HG03520 (cell line): ENCODE measurements around the gene TMCC1.
"Not testable (repeated sequence)": the region's sequence is repeated elsewhere in the genome, so short reads cannot be mapped to it uniquely, and the experiment has no call there.

ENCODE experiments used
- ATAC-seq: cut with Tn5 transposase; IDR thresholded peaks from one replicate; pipeline ENCODE4 v1.9.1; 2021; ENCODE audit warnings: mild to moderate bottlenecking, moderate library complexity; ENCODE audit not compliant: unreplicated experiment

The TMCC1 gene

DNA sequence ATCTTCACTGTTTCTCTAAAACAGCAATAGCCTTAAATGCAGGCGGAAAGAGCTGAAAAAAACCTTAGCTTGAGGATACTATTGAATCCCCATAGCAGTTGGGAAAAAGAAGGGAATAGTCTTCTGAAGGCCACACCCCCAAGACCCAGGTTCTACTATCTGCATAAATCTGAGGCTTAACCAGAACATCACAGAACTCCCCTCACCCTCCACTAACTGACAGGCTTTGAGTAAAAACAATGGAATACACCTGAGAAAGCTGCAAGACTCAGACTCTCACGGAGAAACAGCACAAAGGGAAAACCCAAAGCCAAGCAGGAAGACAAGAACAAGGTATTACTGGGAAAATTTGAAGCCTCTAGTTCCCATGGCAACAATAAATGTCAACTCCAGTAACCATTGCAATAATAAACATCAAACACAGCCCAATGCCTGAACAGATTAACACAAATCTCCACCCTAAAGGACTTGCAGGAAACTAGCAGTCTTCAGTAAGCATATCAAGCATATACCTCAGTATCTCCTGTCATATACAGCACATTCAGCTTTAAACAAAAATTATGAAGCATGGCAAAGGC, 56.4 kb downstream of the TMCC1 start:
- ATAC-seq, result no peak

DNA sequence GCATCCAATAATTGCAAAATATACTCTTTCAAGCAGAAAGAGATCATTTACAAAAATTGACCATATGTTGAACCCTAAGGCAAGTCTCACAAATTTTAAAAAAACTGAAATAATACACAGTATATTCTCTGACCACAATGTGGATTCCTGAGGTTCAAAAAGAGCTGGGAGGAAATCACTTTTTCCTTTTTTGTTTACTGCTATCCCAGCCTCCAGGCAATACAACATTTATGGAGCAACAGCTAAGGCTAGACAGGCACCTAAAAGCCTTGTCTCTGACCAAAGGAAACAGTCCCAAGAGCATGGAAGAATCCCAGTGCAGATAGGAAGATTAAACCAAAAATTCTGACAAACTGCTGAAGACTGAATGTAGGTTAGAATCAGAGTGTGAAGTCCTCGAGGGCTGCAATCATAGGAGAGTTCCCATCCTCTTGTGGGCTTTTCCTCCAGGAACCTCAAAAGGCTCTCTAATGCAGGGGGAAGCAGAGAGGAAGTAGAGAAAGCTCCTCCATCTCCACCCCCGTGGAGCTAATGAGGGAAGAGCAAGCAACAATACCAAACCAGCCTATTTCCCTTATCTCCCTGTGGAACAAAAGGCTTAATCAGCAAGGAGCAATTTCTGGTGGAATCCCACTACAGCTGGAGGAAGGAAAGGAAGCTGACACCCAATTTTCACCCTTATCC, 57.0 kb downstream of the TMCC1 start:
- ATAC-seq, result no peak

DNA sequence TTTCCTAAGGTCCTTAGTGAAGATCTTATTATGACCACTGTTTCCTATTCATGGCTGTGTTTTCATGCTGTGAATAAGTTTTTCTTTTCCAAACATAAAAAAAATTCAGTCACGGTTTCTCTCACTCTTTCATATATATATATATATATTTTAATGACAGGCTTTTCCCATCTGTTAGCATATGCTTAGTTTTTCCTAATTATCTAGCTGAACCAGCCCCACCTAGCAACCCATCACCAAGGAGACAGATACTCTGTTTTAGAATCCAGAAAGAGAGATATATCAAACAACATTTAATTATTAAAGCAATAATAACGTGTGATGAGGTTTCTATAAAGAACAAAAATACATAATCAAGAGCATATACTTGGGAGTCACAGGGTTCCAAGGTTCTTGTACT, 58.3 kb downstream of the TMCC1 start:
- no peak for ATAC-seq

DNA sequence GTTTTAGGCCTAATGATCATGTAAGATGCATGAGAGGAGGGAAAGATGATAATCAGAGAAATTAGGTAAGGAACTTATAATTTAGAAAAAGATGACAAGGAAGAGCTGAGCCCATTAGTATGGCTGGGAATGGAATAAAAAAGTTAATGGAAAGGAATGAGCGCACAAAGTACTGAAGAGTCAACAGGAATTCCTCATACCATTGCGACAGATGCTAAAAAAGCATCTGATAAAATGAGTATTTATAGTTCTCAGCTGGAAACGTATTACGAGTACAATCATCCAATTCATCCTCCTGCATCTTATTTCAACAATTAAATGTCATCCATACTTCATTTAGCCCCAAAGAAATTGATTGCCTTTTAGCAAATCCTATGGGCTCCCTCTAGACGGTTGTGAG, 58.9 kb downstream of the TMCC1 start:
- ATAC-seq, result no peak

DNA sequence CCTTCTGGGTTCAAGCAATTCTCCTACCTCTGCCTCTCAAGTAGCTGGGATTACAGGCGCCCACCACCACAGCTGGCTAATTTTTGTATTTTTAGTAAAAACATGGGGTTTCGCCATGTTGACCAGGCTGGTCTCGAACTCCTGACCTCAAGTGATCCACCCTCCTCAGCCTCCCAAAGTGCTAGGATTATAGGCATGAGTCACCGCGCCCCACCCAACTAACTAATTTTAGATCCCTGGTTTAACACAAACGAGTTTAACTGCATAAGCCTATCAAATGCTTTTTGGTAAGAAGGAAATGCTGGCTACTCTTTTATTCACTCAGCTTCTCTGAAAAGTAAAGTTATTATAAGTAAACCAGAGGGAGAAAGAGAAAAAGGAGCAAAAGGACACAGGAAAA, 61.6 kb downstream of the TMCC1 start:
- not testable (repeated sequence) for ATAC-seq

DNA sequence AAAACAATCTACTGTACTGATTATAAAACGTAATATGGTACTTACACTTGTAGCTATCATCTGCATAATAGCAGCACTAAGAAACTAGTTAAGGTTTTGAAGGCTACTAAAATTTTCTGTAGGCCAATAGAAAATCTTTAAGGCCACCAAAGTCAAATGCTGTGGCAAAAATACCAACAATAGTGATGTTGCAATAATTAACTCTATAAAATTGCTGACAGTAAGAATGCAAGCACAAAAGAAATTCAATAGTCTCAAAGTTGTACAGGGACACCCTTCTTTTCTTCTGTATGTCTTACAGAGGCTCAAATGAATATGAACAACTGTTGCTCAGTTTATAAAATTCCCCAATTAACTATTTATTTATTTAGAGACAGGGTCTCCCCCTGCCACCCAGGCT, 62.0 kb downstream of the TMCC1 start:
- no peak for ATAC-seq

DNA sequence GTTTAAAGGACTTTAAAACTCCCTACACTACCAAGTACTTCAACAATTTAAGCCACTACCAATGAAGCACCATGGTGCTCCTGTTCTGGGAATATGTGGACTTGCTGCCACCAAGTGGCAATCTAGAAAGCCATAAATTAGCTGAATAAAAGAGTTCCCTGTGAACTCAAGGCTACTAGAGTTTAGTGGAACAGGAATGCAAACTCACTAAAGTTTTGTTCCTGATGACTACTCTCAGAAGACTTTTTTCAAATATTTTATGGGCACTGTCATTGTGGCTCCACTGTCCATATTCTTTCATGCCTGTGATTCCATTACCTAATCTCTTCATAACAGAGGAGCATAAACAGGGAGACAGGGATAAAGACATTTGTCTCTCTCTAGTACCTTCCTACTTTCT, 63.9 kb downstream of the TMCC1 start:
- ATAC-seq, result no peak

DNA sequence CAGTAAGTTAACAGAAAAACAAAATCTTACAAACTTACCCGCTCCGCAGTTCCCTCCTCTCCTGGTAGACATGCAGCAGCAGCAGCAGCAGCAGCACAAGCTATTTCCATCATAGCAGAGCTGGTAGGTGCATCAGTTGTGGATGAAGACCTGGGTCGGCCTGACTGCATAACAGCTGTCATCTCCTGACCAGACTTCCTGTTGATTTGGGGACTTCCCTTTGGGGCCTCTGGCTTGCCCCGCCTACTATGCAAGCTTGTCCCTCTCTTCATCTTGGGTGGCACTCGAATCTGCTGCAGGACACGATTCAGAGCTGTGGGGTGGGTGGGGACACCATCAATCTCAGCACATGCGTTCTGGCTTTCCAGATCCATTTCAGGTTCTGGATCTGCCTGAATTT, 65.7 kb downstream of the TMCC1 start:
- ATAC-seq, result peak; percentile 83

DNA sequence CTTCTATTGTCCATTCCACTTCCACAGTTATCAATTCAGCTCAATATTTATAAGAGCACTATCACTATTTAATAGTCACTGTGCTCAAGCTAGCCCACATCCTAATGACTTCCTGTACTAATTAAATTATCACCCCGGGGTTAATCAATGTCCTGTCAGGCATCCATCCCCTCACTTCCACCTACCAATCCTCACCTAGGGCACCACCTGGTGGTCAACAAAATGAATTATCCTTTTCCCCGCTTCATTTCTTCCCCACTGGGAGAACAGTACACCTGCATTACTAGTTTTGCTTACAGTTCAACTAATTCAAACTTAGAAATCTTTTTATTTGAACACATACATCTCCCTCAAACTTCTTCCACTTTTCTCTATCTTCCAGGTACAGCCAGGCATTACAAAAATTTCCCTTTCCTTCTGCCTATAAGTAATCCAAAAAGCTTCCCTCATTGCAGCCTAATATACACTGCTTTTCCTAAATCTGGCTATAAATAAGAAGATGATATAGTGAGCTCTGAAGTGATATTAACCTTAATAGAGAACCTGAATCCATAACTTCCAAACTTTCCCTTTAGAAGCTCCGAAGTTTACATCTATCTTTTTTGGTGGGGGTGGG, 68.5 kb downstream of the TMCC1 start:
- ATAC-seq, result no peak

DNA sequence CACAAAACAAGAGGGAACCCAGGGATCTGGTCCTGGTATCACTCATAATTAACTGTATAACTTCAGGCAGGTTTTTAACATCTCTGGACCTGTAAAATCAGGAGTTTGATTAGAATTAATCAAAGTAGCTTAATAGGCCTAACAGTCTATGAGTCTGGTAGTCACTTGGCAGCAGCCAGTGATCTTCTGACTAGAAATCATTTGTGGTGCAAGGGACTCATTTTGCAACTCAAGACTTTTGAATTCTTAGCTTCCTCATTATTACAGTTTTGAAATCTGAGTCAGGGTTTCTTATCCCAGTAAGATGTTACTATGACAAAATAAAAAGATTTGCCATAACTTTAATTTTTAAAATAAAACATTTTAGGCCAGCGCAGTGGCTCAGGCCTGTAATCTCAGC, 70.8 kb downstream of the TMCC1 start:
- ATAC-seq, result no peak

DNA sequence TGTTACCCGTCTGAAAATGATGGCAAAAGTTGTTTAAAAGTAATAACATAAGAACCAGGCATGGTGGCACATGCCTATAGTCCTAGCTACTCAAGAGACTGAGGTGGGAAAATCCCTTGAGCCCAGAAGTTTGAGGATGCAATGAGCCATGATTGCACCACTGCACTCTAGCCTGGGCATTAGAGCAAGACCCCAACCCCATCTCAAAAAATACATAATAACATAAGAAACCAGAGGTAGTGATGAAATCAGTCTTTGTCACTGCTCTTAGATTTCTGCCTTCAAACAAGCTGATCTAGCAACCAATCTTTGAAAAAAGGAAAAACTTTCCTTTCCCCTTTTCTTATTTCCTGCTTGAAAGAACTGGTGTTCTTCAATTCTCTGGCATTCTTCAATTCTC, 71.3 kb downstream of the TMCC1 start:
- no peak for ATAC-seq

DNA sequence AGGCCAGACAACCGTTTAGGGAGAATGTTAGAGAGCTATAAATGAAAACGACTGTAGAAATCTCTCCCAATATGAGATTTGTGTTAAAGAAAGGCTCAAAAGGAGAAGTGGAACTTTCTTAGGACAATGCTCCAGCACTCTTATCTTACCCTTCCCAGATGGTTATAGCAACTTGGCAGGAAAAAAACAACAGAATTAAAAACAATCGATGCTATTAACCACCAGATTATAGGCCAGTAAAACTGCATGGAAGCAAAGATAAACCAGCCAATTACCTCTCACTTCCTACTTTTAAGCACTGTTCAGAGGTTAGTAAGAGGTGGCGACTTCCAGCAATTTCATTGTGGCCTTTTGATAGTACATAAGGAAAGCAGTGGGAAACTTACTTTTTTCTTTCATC, 72.9 kb downstream of the TMCC1 start:
- ATAC-seq, result no peak

DNA sequence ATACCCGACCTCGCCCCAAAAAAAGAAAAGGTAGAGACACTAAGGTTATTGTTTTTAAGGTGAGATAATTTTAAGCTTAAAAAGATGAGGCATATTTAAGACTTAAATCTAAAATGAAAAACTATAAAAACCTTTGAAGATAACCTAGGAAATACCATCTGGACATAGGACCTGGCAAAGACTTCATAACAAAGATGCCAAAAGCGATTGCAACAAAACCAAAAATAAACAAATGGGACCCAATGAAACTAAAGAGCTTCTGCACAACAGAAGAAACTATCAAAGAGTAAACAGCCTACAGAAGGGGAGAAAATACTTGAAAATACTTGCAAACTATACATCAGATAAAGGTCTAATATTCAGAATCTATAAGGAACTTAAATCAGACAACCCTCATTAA, 80.9 kb downstream of the TMCC1 start:
- ATAC-seq, result no peak

DNA sequence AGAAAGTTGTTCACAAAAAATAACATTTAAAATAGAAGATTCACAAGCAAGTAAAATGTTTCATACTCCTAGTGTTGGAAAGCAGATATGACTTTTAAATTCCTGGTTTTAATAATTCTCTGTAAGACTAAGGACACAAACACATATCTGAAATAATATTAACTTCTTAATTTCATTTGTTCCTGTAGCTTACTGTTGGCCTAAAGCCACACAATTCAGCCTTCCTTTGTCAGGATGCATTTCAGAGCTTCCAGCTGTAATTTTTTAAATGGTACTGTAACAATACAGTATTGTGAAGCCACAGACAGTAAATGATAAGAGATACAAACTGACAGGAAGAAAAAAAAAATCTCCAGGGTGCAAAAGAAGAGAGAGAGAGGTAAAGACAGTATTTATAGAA, 84.2 kb downstream of the TMCC1 start:
- no peak for ATAC-seq

DNA sequence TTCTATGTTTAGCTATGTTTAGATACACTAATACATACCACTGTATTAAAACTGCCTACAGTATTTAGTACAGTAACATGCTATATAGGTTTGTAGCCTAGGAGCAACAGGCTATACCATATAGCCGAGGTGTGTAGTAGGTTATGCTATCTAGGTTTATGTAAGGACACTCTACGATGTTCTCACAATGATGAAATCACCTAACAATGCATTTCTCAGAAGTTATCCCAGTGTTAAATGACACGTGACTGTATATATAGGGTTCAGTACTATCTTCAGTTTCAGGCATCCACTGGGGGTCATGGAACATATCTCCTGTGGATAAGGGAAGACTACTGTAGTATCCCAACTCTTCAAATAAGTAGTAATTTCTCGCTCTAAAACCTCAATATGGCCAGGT, 97.4 kb downstream of the TMCC1 start:
- ATAC-seq, result no peak

DNA sequence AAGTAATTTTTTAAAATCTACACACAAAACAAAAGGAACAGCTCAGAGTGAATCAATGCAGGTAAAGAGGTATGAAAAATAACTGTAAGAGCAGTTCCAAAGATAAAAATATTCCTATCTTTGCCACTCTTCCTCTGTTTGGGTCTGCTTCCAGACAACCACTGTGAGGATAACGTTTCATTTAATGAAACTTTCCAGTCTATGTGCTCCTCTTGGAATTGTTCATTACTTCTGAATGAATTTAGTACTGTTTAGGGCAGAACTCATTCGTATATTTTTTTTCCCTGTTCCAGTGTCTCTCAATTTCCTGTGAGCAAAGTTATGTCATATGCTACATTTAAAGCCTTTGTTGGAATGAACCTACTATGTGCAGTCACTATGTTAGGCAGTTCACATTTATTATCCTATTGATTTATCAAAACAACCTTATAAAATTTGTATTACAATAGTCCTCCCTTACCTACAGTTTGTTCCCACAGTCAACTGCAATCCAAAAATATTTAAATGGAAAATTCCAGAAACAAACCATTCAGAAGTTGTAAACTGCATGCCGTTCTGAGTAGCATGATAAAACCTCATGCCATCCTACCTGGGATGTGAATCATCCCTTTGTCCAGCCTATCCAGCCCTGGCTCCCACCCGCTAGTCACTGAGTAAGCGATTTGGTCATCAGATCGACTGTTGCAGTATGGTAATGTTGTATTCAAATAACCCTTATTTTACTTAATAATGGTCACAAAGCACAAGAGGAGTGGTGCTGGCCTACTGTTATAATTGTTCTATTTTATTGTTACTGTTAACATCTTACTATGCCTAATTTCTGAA, 98.1 kb downstream of the TMCC1 start:
- ATAC-seq, result no peak

DNA sequence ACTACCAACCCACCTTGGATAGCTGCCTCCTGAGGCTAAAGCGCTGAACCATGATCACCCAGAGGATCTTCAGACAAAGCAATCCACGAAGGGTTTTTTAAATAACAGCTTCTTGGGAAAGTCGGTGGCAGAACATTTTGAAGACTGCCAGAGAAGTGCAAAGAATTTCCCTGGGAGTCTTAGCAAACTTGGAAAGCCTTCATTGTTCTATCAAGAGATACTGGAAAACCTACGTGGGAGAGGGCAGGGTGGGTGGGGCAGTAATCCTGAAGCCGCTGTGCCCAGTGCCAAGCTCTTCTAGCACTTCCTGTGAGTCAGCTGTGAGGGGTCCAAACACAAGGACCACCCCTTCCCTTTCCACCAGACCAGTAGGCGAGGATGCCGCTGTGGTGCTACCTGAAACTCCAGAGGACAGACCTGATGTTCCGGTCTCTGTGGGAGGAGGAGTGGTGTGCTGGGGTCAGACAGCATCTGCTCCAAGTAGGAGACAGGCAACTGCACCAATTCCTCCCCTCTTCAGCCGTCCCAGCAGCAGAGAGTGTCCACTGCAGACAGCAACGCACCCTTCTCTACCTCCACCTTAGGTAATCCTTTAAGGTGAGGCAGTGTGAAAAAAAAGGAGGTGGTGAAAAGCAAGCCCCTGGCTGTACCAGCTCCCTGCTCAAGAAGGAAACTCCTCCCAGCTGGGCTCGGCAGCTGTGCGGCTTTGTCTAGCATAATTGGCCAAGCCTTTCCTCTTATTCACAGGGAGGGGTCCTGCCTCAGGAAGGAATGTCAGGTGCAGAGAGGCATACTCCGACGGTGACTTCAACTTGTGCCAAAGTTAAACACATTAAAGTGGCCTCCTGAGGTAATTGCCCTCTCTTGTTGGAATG, 99.0 kb downstream of the TMCC1 start:
- ATAC-seq, result no peak

DNA sequence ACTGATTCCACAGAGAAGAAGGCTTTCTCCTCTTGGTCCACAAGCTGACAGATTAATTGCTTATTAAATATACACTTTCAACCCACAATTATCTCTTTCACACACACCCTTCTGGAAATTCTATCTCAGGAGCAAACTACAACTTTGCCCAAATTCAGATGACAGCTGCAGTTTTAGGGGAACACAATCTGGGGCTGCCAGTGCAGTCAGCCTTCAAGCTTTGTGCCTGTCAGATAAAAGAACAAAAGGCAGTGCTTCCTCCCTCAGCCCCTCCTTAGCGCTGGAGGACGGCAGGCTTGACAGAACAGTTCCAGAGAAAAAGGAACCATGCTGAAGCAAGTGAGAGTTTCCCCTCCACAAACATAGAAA, 99.6 kb downstream of the TMCC1 start:
- no peak for ATAC-seq

DNA sequence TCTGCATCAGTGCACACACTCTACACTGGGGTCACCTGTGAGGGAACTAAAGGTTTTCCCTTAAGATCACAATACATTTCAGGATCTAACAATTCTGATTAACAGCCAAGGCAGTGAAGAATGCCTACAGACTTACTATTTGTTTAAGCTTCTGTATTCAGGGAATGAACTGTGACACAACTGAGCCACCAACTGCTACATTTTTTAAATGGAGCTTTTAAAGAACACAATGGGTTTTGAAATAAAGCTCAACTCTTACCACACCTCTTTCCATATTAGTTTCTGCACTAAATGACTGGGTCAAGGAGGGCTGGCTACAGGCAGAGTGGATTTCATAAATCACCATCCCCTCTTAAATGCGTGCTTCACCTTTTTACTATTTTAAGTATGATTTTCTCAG, 100.2 kb downstream of the TMCC1 start:
- ATAC-seq, result no peak

DNA sequence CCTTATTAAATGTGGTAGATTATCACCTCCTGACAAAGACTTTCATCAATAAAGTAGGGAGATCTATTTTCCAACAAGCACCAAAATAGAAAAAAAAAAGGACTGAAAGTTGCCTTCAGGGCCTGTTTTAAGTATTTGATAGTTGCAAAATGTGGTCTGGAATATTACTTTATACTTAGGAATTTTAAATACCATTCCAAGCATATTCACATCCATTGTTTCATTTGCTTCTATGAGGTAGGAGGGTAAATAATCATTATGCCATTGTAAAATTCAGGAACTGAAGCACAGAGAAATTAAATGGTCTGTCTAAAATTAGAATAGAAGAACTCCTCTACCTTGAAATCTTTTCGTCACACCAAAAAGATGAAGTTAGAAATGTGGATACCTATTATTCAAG, 110.0 kb downstream of the TMCC1 start:
- no peak for ATAC-seq

DNA sequence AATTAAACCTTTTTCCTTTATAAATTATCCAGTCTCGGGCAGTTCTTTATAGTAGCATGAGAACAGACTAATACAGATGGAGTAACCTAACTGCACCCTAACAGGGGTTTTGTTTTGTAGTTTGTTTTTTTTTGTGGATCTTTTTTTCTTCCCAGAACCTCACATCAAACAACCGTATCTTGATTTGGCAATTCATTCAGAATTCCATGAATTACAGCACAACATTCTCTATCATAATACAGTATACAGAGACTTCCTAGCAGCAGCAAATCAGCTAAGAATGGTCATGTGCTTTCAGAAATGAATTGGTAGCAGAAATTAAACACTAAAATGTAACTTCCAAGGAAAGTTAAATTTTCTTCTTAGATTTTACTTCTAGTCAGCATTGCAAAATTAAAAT, 114.6 kb downstream of the TMCC1 start:
- ATAC-seq, result no peak
